Ascending aorta (tissue), 2 donors: Measurements from ENCODE around the gene STARD9. TPM values are rescaled to one million over a fixed set of nuclear protein-coding genes. Genes with fewer than 3 reads are reported as not detected.

Experiments
- DNase-seq, 2 donors: peaks; one replicate each; pipeline ENCODE4 v3.0.0-alpha.2; 2019; ENCODE audit warnings: low spot score in 2 of 2
- H3K27ac ChIP-seq, 2 donors: fragments of 200-600 bp; sonication (generic); one replicate each; pipeline ENCODE4 v1.5.1; 2016 to 2017; ENCODE audit warnings: mild to moderate bottlenecking in 1 of 2
- H3K27me3 ChIP-seq: fragments of 200-600 bp; sonication (generic); one replicate; pipeline ENCODE4 v1.5.1; 2017
- H3K36me3 ChIP-seq, 2 donors: fragments of 200-600 bp; sonication (generic); one replicate each; pipeline ENCODE4 v1.5.1; 2016
- H3K4me1 ChIP-seq, 2 donors: fragments of 200-600 bp; sonication (generic); one replicate each; pipeline ENCODE4 v1.5.1; 2016 to 2017; ENCODE audit warnings: mild to moderate bottlenecking in 1 of 2
- H3K4me3 ChIP-seq, 2 donors: fragments of 200-600 bp; sonication (generic); one replicate each; pipeline ENCODE4 v1.5.1; 2016 to 2017; ENCODE audit warnings: mild to moderate bottlenecking in 1 of 2
- H3K9me3 ChIP-seq, 2 donors: fragments of 200-600 bp; sonication (generic); one replicate each; pipeline ENCODE4 v1.5.1; 2016
- CTCF ChIP-seq, 3 experiments: fragments of 200-600 bp in 2 of 3; fragments of 450-650 bp in 1 of 3; sonication (generic) in 2 of 3; IDR thresholded peaks; one replicate each; pipeline ENCODE4 v1.5.1; 2016 to 2019; ENCODE audit warnings: antibody characterized with exemption in 3 of 3, mild to moderate bottlenecking in 1 of 3, moderate library complexity in 1 of 3
- intact Hi-C: fragments of 100-400 bp; cut with DNase I; formaldehyde crosslinking; loops from one replicate; pipeline ENCODE4 v1.15.1; 2023
- total RNA-seq: library from RNA; depleted of rRNA; stranded (reverse); fragments of >200 nt; gene quantifications from one replicate; pipeline ENCODE4 v1.1.0, GENCODE V29; 2016

STARD9 gene
- total RNA-seq, 1 donor from 2014 or later, result 62.7 TPM

- DNase-seq, result no peak
- Histone ChIP-seq H3K27me3 (no peaks in the 10 kb centered on the region), H3K4me1 (peaks cover 0 to 11% of the 10 kb centered on the region in 2 donors), H3K4me3 (no peak overlapping the region), H3K36me3 (peaks cover 50 to 63% of the 10 kb centered on the region in 2 donors), H3K9me3 (no peaks in the 10 kb centered on the region), H3K27ac (peak overlapping the region; percentile 70 to 78)
- TF ChIP-seq CTCF (IDR thresholded peaks at IDR 0.05), result no peak
- intact Hi-C loops, result loop anchor here (5.0 kb wide), 1 partner anchor 206 kb away; no protein-coding TSS in a partner anchor
Measured at GRCh38 chr15:42721016-42721415, 145.6 kb downstream of the STARD9 start.

GRCh38 chr15:42721916-42722315 is 146.5 kb downstream of the STARD9 start:
- intact Hi-C loops, result loop anchor here (5.0 kb wide), 1 partner anchor 205 kb away; no protein-coding TSS in a partner anchor
- no peak for TF ChIP-seq CTCF (IDR thresholded peaks at IDR 0.05)
- peaks cover 55 to 72% of the 10 kb centered on the region in 2 donors for H3K36me3 ChIP-seq

GRCh38 chr15:42723068-42723467 is 147.7 kb downstream of the STARD9 start:
- Histone ChIP-seq H3K4me3 (no peak overlapping the region), H3K27ac (peak overlapping the region in 1 of 2 donors; percentile 70), H3K4me1 (peaks cover 0 to 11% of the 10 kb centered on the region in 2 donors), H3K27me3 (no peaks in the 10 kb centered on the region), H3K36me3 (peaks cover 63 to 78% of the 10 kb centered on the region in 2 donors), H3K9me3 (no peaks in the 10 kb centered on the region)
- no peak for DNase-seq
- intact Hi-C loops, result loop anchor here (5.0 kb wide), 1 partner anchor 204 kb away; no protein-coding TSS in a partner anchor
- no peak for TF ChIP-seq CTCF (IDR thresholded peaks at IDR 0.05)

More at GRCh38 chr15:42721916-42722315, 146.5 kb downstream of the STARD9 start:
- H3K4me1 ChIP-seq, result peaks cover 0 to 11% of the 10 kb centered on the region in 2 donors
- no peaks in the 10 kb centered on the region for H3K27me3 ChIP-seq
- H3K9me3 ChIP-seq, result no peaks in the 10 kb centered on the region
- peak overlapping the region; percentile 70 to 78 for H3K27ac ChIP-seq
- DNase-seq, result no peak
- no peak overlapping the region for H3K4me3 ChIP-seq

GRCh38 chr15:42724276-42724675 is 148.9 kb downstream of the STARD9 start:
- intact Hi-C loops, result loop anchor here (5.0 kb wide), 1 partner anchor 203 kb away; no protein-coding TSS in a partner anchor
- no peak for TF ChIP-seq CTCF (IDR thresholded peaks at IDR 0.05)
- Histone ChIP-seq H3K36me3 (peaks cover 63 to 78% of the 10 kb centered on the region in 2 donors), H3K27ac (no peak overlapping the region), H3K9me3 (no peaks in the 10 kb centered on the region), H3K27me3 (no peaks in the 10 kb centered on the region), H3K4me1 (peaks cover 0 to 11% of the 10 kb centered on the region in 2 donors), H3K4me3 (no peak overlapping the region)
- peak in 1 of 2 donors; percentile 50 for DNase-seq

- DNase-seq, result no peak
- H3K4me1 ChIP-seq, result peaks cover 0 to 11% of the 10 kb centered on the region in 2 donors
- no peak for TF ChIP-seq CTCF (IDR thresholded peaks at IDR 0.05)
- H3K27me3 ChIP-seq, result no peaks in the 10 kb centered on the region
- no peaks in the 10 kb centered on the region for H3K9me3 ChIP-seq
- intact Hi-C loops, result no loop called here
- H3K27ac ChIP-seq, result no peak overlapping the region
- no peak overlapping the region for H3K4me3 ChIP-seq
- peaks cover 66 to 79% of the 10 kb centered on the region in 2 donors for H3K36me3 ChIP-seq
Measured at GRCh38 chr15:42725331-42725903, 150.0 kb downstream of the STARD9 start.
